Ishikawa (cell line): ENCODE measurements around the gene LHCGR.

Experiments
- FOXM1 ChIP-seq: IDR thresholded peaks from 2 replicates; pipeline ENCODE4 v1.6.1; 2012; ENCODE audit warnings: low read depth, borderline replicate concordance
- USF1 ChIP-seq: IDR thresholded peaks from 2 replicates; pipeline ENCODE4 v1.6.1; 2012
- TF ChIP-seq, protein P1 (sequence below): IDR thresholded peaks from 2 replicates; pipeline ENCODE4 v1.6.1; 2012; ENCODE audit warnings: low read depth, mild to moderate bottlenecking

DNA sequence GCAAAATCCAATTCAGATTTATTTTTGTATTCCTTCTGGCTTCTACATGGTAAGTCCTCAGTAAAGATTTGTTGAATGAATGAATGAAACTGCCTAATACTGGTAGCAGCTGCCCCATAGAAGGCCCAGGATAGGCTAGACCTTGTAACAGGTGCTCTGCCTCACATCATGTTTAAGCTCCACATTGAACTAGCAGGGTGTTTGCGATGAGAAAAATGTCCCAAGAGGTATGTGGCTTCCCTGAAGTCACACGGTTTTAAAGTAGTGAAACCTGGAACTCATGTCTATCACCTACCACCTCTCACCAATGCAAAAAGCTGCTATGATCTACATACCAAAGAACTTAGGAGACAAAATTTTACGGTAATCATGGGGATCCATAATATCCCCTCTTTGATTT, 765 bp upstream of the LHCGR start:
- TF ChIP-seq, protein P1, sequence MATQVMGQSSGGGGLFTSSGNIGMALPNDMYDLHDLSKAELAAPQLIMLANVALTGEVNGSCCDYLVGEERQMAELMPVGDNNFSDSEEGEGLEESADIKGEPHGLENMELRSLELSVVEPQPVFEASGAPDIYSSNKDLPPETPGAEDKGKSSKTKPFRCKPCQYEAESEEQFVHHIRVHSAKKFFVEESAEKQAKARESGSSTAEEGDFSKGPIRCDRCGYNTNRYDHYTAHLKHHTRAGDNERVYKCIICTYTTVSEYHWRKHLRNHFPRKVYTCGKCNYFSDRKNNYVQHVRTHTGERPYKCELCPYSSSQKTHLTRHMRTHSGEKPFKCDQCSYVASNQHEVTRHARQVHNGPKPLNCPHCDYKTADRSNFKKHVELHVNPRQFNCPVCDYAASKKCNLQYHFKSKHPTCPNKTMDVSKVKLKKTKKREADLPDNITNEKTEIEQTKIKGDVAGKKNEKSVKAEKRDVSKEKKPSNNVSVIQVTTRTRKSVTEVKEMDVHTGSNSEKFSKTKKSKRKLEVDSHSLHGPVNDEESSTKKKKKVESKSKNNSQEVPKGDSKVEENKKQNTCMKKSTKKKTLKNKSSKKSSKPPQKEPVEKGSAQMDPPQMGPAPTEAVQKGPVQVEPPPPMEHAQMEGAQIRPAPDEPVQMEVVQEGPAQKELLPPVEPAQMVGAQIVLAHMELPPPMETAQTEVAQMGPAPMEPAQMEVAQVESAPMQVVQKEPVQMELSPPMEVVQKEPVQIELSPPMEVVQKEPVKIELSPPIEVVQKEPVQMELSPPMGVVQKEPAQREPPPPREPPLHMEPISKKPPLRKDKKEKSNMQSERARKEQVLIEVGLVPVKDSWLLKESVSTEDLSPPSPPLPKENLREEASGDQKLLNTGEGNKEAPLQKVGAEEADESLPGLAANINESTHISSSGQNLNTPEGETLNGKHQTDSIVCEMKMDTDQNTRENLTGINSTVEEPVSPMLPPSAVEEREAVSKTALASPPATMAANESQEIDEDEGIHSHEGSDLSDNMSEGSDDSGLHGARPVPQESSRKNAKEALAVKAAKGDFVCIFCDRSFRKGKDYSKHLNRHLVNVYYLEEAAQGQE, result no peak
- TF ChIP-seq USF1 (no peak), FOXM1 (no peak)
